Gastrocnemius medialis (tissue), 4 donors: Measurements from ENCODE around the gene MARCHF10. TPM values are rescaled to one million over a fixed set of nuclear protein-coding genes. Genes with fewer than 3 reads are reported as not detected.

Experiments used
- ATAC-seq, 2 donors: fragments of 150-250 bp; one replicate each; pipeline ENCODE4 v1.9.1; 2016
- DNase-seq, 2 donors: peaks; one replicate each; pipeline ENCODE4 v3.0.0-alpha.2; 2019
- H3K27ac ChIP-seq, 4 donors: fragments of 200-600 bp; sonication (generic); 1 replicate in 1 of 4; 2 replicates in 3 of 4; pipeline ENCODE4 v1.5.1; 2016 to 2018; ENCODE audit warnings: mild to moderate bottlenecking in 2 of 4, moderate library complexity in 1 of 4
- H3K27me3 ChIP-seq, 3 donors: fragments of 200-600 bp; sonication (generic) in 2 of 3; 1 replicate in 1 of 3; 2 replicates in 2 of 3; pipeline versions ENCODE4 v1.5.1 to v1.6.0; 2016 to 2019; ENCODE audit warnings: mild to moderate bottlenecking in 1 of 3, moderate library complexity in 1 of 3
- H3K36me3 ChIP-seq, 2 donors: fragments of 200-600 bp; sonication (generic) in 1 of 2; one replicate each; pipeline ENCODE4 v1.5.1; 2017 to 2018
- H3K4me1 ChIP-seq, 2 donors: fragments of 200-600 bp; sonication (generic) in 1 of 2; one replicate each; pipeline ENCODE4 v1.5.1; 2016 to 2017; ENCODE audit warnings: mild to moderate bottlenecking in 2 of 2
- H3K4me3 ChIP-seq, 4 donors: fragments of 200-600 bp; sonication (generic) in 3 of 4; 1 replicate in 1 of 4; 2 replicates in 3 of 4; pipeline ENCODE4 v1.5.1; 2016 to 2019; ENCODE audit warnings: mild to moderate bottlenecking in 2 of 4
- H3K9me3 ChIP-seq, 3 donors: fragments of 200-600 bp; sonication (generic) in 2 of 3; 1 replicate in 1 of 3; 2 replicates in 2 of 3; pipeline ENCODE4 v1.5.1; 2016 to 2019
- POLR2A ChIP-seq, 2 donors: fragments of 450-650 bp; IDR thresholded peaks; one replicate each; pipeline ENCODE4 v1.6.1; 2017; ENCODE audit warnings: antibody characterized with exemption in 2 of 2, mild to moderate bottlenecking in 2 of 2, moderate library complexity in 2 of 2
- in situ Hi-C, 4 donors: fragments of 200-750 bp; cut with MboI; loops; one replicate each; pipeline versions ENCODE4 v1.15.0 to v1.8.0; 2017; ENCODE audit warnings: low sequenced_read_pairs in 4 of 4
- intact Hi-C: fragments of 100-400 bp; cut with DNase I; formaldehyde crosslinking; loops from one replicate; pipeline ENCODE4 v1.15.1; 2023; ENCODE audit warnings: low total_unique reads
- total RNA-seq, 4 donors: library from RNA; depleted of rRNA; stranded (reverse); fragments of >200 nt; gene quantifications; one replicate each; pipeline versions ENCODE4 v1.1.0 to v1.2.3, GENCODE V29; 2016
- TF ChIP-seq, protein P1 (sequence below), 5 experiments: fragments of 450-650 bp in 3 of 5; fragments of 200-600 bp in 2 of 5; sonication (generic) in 2 of 5; IDR thresholded peaks in 4 of 5; conservative IDR thresholded peaks in 1 of 5; 1 replicate in 4 of 5; 2 replicates in 1 of 5; pipeline ENCODE4 v1.5.1; 2016 to 2019; ENCODE audit warnings: antibody characterized with exemption in 5 of 5, mild to moderate bottlenecking in 3 of 5, moderate library complexity in 3 of 5

Gene MARCHF10
- total RNA-seq, 4 donors from 2014 or later: not detected

DNA sequence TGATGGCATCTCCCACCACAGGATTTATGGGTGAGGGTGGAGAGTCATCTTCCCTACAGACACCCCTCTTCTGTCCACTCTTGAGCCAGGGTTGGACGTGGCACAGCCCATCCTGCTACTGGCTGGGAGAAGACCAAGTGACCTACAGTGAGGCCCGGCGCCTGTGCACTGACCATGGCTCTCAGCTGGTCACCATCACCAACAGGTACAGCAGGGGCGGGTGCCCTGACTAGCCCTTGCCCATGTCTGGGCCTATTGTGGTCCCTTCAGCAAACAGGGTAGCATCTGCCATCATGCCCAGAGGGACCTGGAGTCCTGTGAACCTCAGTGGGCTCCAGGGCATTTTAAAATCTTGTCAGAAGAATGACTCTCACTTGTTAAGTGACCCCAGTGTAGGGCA lies 132.4 kb downstream of the MARCHF10 start:
- ATAC-seq: no peak

DNA sequence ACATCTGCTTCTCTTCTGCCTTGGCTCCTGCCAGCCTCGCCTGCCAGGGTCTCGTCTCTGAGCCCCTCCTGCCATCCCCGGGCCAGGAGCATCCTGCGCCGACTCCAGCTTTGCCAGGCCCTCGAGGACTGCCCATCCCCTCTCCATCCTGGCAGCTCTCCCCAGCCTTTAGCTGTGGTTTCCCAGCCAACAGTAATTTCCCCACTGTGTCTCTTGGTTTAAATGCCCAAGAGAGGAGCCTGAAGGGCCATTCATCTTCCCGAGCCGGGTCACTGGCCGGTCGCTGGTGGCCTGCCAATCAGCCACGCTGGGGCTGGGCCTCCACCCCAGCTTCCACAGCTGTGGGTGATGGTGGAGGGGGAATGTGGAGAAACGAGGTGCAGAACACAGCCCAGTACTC lies 132.9 kb downstream of the MARCHF10 start:
- Histone ChIP-seq H3K4me1 (no peaks in the 10 kb centered on the region), H3K27me3 (no peaks in the 10 kb centered on the region), H3K4me3 (no peak overlapping the region), H3K27ac (no peak overlapping the region), H3K36me3 (no peaks in the 10 kb centered on the region), H3K9me3 (no peaks in the 10 kb centered on the region)
- no peak for ATAC-seq
- in situ Hi-C loops: loop anchor here in 1 of 4 donors (25.0 kb wide), 1 partner anchor 837 kb away; the partner anchor contains the start of gene KCNH6
- no peak for DNase-seq
- intact Hi-C loops: no loop called here
- TF ChIP-seq, protein P1, sequence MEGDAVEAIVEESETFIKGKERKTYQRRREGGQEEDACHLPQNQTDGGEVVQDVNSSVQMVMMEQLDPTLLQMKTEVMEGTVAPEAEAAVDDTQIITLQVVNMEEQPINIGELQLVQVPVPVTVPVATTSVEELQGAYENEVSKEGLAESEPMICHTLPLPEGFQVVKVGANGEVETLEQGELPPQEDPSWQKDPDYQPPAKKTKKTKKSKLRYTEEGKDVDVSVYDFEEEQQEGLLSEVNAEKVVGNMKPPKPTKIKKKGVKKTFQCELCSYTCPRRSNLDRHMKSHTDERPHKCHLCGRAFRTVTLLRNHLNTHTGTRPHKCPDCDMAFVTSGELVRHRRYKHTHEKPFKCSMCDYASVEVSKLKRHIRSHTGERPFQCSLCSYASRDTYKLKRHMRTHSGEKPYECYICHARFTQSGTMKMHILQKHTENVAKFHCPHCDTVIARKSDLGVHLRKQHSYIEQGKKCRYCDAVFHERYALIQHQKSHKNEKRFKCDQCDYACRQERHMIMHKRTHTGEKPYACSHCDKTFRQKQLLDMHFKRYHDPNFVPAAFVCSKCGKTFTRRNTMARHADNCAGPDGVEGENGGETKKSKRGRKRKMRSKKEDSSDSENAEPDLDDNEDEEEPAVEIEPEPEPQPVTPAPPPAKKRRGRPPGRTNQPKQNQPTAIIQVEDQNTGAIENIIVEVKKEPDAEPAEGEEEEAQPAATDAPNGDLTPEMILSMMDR (IDR thresholded peaks at IDR 0.05 in 4 of 5, conservative IDR thresholded peaks at IDR 0.05 in 1 of 5): no peak
- no peak for TF ChIP-seq POLR2A (IDR thresholded peaks at IDR 0.05)

More for the DNA sequence above, 132.4 kb downstream of the MARCHF10 start:
- no peak overlapping the region for H3K4me3 ChIP-seq
- TF ChIP-seq POLR2A (IDR thresholded peaks at IDR 0.05): no peak
- no peaks in the 10 kb centered on the region for H3K4me1 ChIP-seq
- H3K9me3 ChIP-seq: no peaks in the 10 kb centered on the region
- intact Hi-C loops: no loop called here
- no peak overlapping the region for H3K27ac ChIP-seq
- H3K27me3 ChIP-seq: no peaks in the 10 kb centered on the region
- in situ Hi-C loops: loop anchor here in 1 of 4 donors (25.0 kb wide), 1 partner anchor 837 kb away; the partner anchor contains the start of gene KCNH6
- no peaks in the 10 kb centered on the region for H3K36me3 ChIP-seq
- no peak for DNase-seq

DNA sequence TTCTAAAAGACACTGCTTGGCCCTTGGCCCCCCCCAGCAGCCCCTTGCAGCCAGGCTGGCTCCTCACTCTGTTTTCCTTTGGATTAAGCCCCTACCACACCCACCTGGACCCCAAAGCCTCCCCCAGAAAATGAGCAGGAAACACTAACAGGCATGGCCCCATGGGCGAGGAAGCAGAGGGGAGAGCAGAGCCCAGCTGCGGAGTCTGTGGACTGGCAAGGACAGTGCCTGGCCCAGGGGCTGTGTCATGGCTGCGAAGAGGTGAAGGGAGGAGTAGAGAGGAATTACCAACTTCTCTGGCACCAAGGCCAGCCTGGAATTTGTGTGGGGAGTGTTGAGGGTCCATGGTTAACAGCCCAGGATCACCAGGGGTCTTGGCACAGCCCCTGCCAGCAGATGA lies 133.3 kb downstream of the MARCHF10 start:
- H3K9me3 ChIP-seq: no peaks in the 10 kb centered on the region
- no peak overlapping the region for H3K4me3 ChIP-seq
- no peak overlapping the region for H3K27ac ChIP-seq
- H3K36me3 ChIP-seq: no peaks in the 10 kb centered on the region
- in situ Hi-C loops: loop anchor here in 1 of 4 donors (25.0 kb wide), 2 partner anchors 137 to 837 kb away; partner anchors contain the start of genes KCNH6 and MARCHF10
- no peaks in the 10 kb centered on the region for H3K27me3 ChIP-seq
- ATAC-seq (no peak), DNase-seq (no peak)
- no peaks in the 10 kb centered on the region for H3K4me1 ChIP-seq
- intact Hi-C loops: no loop called here
- TF ChIP-seq, protein P1 (IDR thresholded peaks at IDR 0.05 in 4 of 5, conservative IDR thresholded peaks at IDR 0.05 in 1 of 5): no peak
- no peak for TF ChIP-seq POLR2A (IDR thresholded peaks at IDR 0.05)

DNA sequence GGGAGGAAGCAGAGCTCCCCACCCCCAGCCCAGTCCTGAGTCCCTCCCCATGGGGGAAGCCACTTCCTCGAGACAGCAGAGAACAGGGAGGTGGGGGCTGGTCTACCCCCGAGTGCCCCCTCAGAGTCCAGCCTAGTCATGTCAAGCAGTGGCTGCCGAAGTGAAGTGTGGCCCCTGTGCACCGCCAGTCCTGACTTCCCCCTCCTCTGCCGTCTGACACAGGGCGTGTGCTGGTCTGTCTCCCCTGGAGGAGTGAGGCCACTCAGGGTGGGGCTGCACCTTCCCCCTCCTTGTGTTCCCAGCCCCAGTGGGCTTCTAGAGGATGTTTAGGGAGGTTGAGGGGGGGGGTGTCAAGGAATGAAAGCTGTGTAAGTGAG lies 133.8 kb downstream of the MARCHF10 start:
- no peaks in the 10 kb centered on the region for H3K9me3 ChIP-seq
- no peaks in the 10 kb centered on the region for H3K4me1 ChIP-seq
- intact Hi-C loops: no loop called here
- ATAC-seq: no peak
- no peaks in the 10 kb centered on the region for H3K27me3 ChIP-seq
- no peak overlapping the region for H3K27ac ChIP-seq
- no peaks in the 10 kb centered on the region for H3K36me3 ChIP-seq
- TF ChIP-seq POLR2A (IDR thresholded peaks at IDR 0.05): no peak
- TF ChIP-seq, protein P1 (IDR thresholded peaks at IDR 0.05 in 4 of 5, conservative IDR thresholded peaks at IDR 0.05 in 1 of 5): no peak
- DNase-seq: no peak
- in situ Hi-C loops: loop anchor here in 1 of 4 donors (25.0 kb wide), 1 partner anchor 138 kb away; the partner anchor contains the start of gene MARCHF10
- no peak overlapping the region for H3K4me3 ChIP-seq

DNA sequence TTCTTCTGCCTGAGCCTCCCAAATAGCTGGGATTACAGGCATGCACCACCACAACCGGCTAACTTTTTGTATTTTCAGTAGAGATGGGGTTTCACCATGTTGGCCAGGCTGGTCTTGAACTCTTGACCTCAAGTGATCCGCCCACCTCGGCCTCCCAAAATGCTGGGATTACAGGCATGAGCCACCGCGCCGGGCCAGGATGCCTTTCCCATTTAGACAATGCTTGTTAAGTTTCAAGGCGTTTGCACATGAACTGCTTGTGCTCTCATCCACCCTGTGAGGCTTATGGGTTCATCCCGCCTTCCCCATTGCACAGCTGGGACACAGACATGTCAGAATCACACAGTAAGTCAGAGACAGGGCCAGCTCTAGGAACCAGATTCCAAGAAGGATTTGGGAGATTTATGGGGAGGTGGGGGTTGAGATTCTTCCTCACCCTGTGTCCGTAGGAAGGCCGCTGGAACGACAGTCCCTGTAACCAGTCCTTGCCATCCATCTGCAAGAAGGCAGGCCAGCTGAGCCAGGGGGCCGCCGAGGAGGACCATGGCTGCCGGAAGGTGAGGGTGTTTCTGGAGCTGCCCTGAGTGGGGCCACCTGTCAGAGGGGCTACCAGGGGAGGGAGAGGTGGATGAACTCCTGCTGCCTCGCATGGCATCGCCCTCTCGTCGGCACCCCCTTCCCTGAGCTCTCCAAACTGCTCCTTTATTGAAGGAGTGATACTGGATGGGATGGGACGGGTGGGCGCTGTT lies 134.3 kb downstream of the MARCHF10 start:
- in situ Hi-C loops: loop anchor here in 1 of 4 donors (25.0 kb wide), 1 partner anchor 139 kb away; the partner anchor contains the start of gene MARCHF10
- no peak for DNase-seq

More for the DNA sequence above, 134.3 kb downstream of the MARCHF10 start:
- no peaks in the 10 kb centered on the region for H3K9me3 ChIP-seq
- intact Hi-C loops: no loop called here
- no peak for ATAC-seq
- TF ChIP-seq, protein P1 (IDR thresholded peaks at IDR 0.05 in 4 of 5, conservative IDR thresholded peaks at IDR 0.05 in 1 of 5): no peak
- no peak for TF ChIP-seq POLR2A (IDR thresholded peaks at IDR 0.05)
- H3K36me3 ChIP-seq: no peaks in the 10 kb centered on the region
- H3K4me1 ChIP-seq: no peaks in the 10 kb centered on the region
- H3K4me3 ChIP-seq: no peak overlapping the region
- H3K27ac ChIP-seq: no peak overlapping the region
- no peaks in the 10 kb centered on the region for H3K27me3 ChIP-seq
